Uterus (tissue), 2 donors: ENCODE results near the gene DNAH7.

Experiments used
- POLR2A ChIP-seq, 2 donors: fragments of 450-650 bp; IDR thresholded peaks; one replicate each; pipeline ENCODE4 v1.6.1; 2016; ENCODE audit warnings: antibody characterized with exemption in 2 of 2, mild to moderate bottlenecking in 1 of 2, moderate library complexity in 1 of 2
- TF ChIP-seq, protein P1 (sequence below), 4 experiments: fragments of 200-600 bp in 2 of 4; fragments of 450-650 bp in 2 of 4; sonication (generic) in 2 of 4; IDR thresholded peaks; one replicate each; pipeline ENCODE4 v1.5.1; 2016 to 2019; ENCODE audit warnings: antibody characterized with exemption in 4 of 4, mild to moderate bottlenecking in 2 of 4, moderate library complexity in 1 of 4

DNA sequence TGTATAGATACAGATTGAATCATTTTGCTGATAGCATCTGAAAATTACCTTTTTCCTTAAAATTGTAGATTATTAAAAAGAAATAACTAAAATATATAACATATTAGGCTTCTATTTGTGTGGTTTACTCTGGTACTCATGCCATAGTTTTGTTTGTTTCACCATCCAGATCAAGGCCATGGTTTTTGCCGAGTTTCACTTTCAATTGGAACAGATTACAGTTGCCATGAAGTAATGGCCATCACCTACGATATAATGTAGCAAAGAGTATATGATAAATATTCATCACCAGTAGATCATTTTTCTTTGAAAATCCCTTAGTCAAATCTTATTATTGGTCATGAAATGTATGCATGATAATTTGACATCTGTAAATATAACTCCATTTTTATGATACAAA lies 11.9 kb upstream of the DNAH7 start:
- TF ChIP-seq, protein P1, sequence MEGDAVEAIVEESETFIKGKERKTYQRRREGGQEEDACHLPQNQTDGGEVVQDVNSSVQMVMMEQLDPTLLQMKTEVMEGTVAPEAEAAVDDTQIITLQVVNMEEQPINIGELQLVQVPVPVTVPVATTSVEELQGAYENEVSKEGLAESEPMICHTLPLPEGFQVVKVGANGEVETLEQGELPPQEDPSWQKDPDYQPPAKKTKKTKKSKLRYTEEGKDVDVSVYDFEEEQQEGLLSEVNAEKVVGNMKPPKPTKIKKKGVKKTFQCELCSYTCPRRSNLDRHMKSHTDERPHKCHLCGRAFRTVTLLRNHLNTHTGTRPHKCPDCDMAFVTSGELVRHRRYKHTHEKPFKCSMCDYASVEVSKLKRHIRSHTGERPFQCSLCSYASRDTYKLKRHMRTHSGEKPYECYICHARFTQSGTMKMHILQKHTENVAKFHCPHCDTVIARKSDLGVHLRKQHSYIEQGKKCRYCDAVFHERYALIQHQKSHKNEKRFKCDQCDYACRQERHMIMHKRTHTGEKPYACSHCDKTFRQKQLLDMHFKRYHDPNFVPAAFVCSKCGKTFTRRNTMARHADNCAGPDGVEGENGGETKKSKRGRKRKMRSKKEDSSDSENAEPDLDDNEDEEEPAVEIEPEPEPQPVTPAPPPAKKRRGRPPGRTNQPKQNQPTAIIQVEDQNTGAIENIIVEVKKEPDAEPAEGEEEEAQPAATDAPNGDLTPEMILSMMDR (IDR thresholded peaks at IDR 0.05): no peak
- TF ChIP-seq POLR2A (IDR thresholded peaks at IDR 0.05): no peak
